HepG2 (cell line): ENCODE data around the gene TIFAB. TPM values are rescaled to one million over a fixed set of nuclear protein-coding genes. Genes with fewer than 3 reads are reported as not detected.

Experiments
- ARID4A ChIP-seq: sonication (generic); formaldehyde crosslinking; IDR thresholded peaks from 2 replicates; pipeline ENCODE4 v1.5.0; 2020; ENCODE audit warnings: mild to moderate bottlenecking, missing genetic modification reagents, borderline replicate concordance
- BRF2 ChIP-seq: sonication (generic); formaldehyde crosslinking; IDR thresholded peaks from 2 replicates; pipeline ENCODE4 v1.8.1; 2022; ENCODE audit warnings: mild to moderate bottlenecking, missing genetic modification reagents
- CBX5 ChIP-seq: sonication (generic); formaldehyde crosslinking; IDR thresholded peaks from 2 replicates; pipeline ENCODE4 v1.4.0; 2020; ENCODE audit warnings: missing genetic modification reagents, borderline replicate concordance
- FOXA1 ChIP-seq, 2 experiments: fragments of 450-650 bp in 1 of 2; sonication (generic) in 1 of 2; formaldehyde crosslinking in 1 of 2; IDR thresholded peaks; 2 replicates each; pipeline versions ENCODE4 v1.4.0 to v1.6.1; 2016 to 2020; ENCODE audit warnings: missing genetic modification reagents in 1 of 2
- FOXK1 ChIP-seq: sonication (generic); formaldehyde crosslinking; IDR thresholded peaks from 2 replicates; pipeline ENCODE4 v1.4.0; 2020; ENCODE audit warnings: low read depth, missing genetic modification reagents, borderline replicate concordance
- FOXO4 ChIP-seq: sonication (generic); formaldehyde crosslinking; conservative IDR thresholded peaks from 2 replicates; pipeline ENCODE4 v1.8.1; 2023; ENCODE audit warnings: missing genetic modification reagents
- HIVEP1 ChIP-seq: sonication (generic); formaldehyde crosslinking; IDR thresholded peaks from 2 replicates; pipeline ENCODE4 v1.4.0; 2020; ENCODE audit warnings: mild to moderate bottlenecking, missing genetic modification reagents
- MIER3 ChIP-seq: IDR thresholded peaks from 2 replicates; pipeline ENCODE4 v1.6.1; 2016; ENCODE audit warnings: missing compliant biosample characterization, borderline replicate concordance
- NCOA2 ChIP-seq: sonication (generic); formaldehyde crosslinking; IDR thresholded peaks from 2 replicates; pipeline ENCODE4 v1.8.0; 2022; ENCODE audit warnings: inconsistent platforms
- NCOA5 ChIP-seq: sonication (generic); formaldehyde crosslinking; IDR thresholded peaks from 2 replicates; pipeline ENCODE4 v1.4.0; 2020; ENCODE audit warnings: missing genetic modification reagents
- NONO ChIP-seq, 2 experiments: fragments of 450-650 bp in 1 of 2; sonication (generic) in 1 of 2; formaldehyde crosslinking in 1 of 2; IDR thresholded peaks in 1 of 2; conservative IDR thresholded peaks in 1 of 2; 2 replicates each; pipeline versions ENCODE4 v1.6.1 to v1.8.0; 2017 to 2022; ENCODE audit warnings: mild to moderate bottlenecking in 1 of 2, missing genetic modification reagents in 1 of 2, moderate library complexity in 1 of 2
- POGZ ChIP-seq: sonication (generic); formaldehyde crosslinking; IDR thresholded peaks from 2 replicates; pipeline ENCODE4 v1.4.0; 2020; ENCODE audit warnings: mild to moderate bottlenecking, missing genetic modification reagents
- RAD21 ChIP-seq: fragments of 450-650 bp; formaldehyde crosslinking; IDR thresholded peaks from 2 replicates; pipeline ENCODE4 v1.5.0; 2020; ENCODE audit warnings: mild to moderate bottlenecking
- RNF2 ChIP-seq: fragments of 450-650 bp; conservative IDR thresholded peaks from 2 replicates; pipeline ENCODE4 v1.6.1; 2016; ENCODE audit warnings: low read depth
- STAG1 ChIP-seq: sonication (generic); formaldehyde crosslinking; IDR thresholded peaks from 2 replicates; pipeline ENCODE4 v1.4.0; 2020; ENCODE audit warnings: missing genetic modification reagents
- TAF1 ChIP-seq: sonication (generic); formaldehyde crosslinking; IDR thresholded peaks from 2 replicates; pipeline ENCODE4 v1.4.0; 2020; ENCODE audit warnings: missing genetic modification reagents
- ZFP62 ChIP-seq: sonication (generic); formaldehyde crosslinking; IDR thresholded peaks from 2 replicates; pipeline ENCODE4 v1.4.0; 2020; ENCODE audit warnings: missing genetic modification reagents
- ZNF160 ChIP-seq: sonication (generic); formaldehyde crosslinking; IDR thresholded peaks from 2 replicates; pipeline ENCODE4 v1.8.0; 2022; ENCODE audit warnings: mild to moderate bottlenecking, inconsistent platforms, missing genetic modification reagents
- ZNF557 ChIP-seq: sonication (generic); formaldehyde crosslinking; IDR thresholded peaks from 2 replicates; pipeline ENCODE4 v1.4.0; 2020; ENCODE audit warnings: missing genetic modification reagents
- ZNF777 ChIP-seq: sonication (generic); formaldehyde crosslinking; IDR thresholded peaks from 2 replicates; pipeline ENCODE4 v1.4.0; 2020; ENCODE audit warnings: missing genetic modification reagents
- ZSCAN30 ChIP-seq: sonication (generic); formaldehyde crosslinking; IDR thresholded peaks from 2 replicates; pipeline ENCODE4 v1.5.0; 2020; ENCODE audit warnings: mild to moderate bottlenecking, missing genetic modification reagents
- polyA plus RNA-seq, 8 experiments: library from polyadenylated mRNA; depleted of rRNA in 3 of 8; stranded (reverse) in 7 of 8; unstranded in 1 of 8; fragments of >200 nt; fragmentation: Illumina TruSeq in 4 of 8; extraction: Trizol in 4 of 8; gene quantifications; 2 replicates each; pipeline versions ENCODE4 v1.2.1 to v1.2.3, GENCODE V29; 2011 to 2016; ENCODE audit warnings: low read depth in 4 of 8, missing spikeins in 1 of 8, mixed read lengths in 1 of 8; ENCODE audit not compliant: insufficient read depth in 1 of 8
- total RNA-seq, 5 experiments: library from RNA; depleted of rRNA; stranded (reverse); fragments of >200 nt; fragmentation: Illumina TruSeq; extraction: Trizol; gene quantifications; 2 replicates each; pipeline ENCODE4 v1.2.3, GENCODE V29; 2016; ENCODE audit warnings: low read depth in 1 of 5

TIFAB gene
- total and polyA plus RNA-seq, 2 of the 13 experiments (the other 11 are each of a cell fraction or from before 2014, with no cell fraction given): not detected

- TF ChIP-seq ZNF777: no peak; the same call in 1 of the 2 replicates
- TF ChIP-seq ARID4A: peak; percentile 83; the same call in 1 of the 2 replicates
- no peak for TF ChIP-seq MIER3 (CRISPR knock-in tag)
- peak; percentile 15; the same call in 1 of the 2 replicates for TF ChIP-seq FOXK1 (CRISPR knock-in tag)
- TF ChIP-seq ZFP62 (CRISPR knock-in tag): 0 out of 2 replicates have a peak, but pooled peaks have one; percentile 10
- no peak for TF ChIP-seq NCOA5 (CRISPR knock-in tag)
- no peak for TF ChIP-seq FOXA1 (IDR thresholded peaks at IDR 0.05)
- TF ChIP-seq FOXA1 (CRISPR knock-in tag; IDR thresholded peaks at IDR 0.05): 0 out of 2 replicates have a peak, but pooled peaks have one; percentile 6
- peak; percentile 44; the same call in 1 of the 2 replicates for TF ChIP-seq NCOA2 (CRISPR knock-in tag)
- TF ChIP-seq RNF2: 0 out of 2 replicates have a peak, but pooled peaks have one; percentile 72
- no peak for TF ChIP-seq HIVEP1 (CRISPR knock-in tag)
- no peak for TF ChIP-seq ZNF557 (CRISPR knock-in tag)
- no peak for TF ChIP-seq STAG1
- peak; percentile 47; the same call in 1 of the 2 replicates for TF ChIP-seq CBX5 (CRISPR knock-in tag)
- no peak for TF ChIP-seq ZSCAN30 (CRISPR knock-in tag)
- TF ChIP-seq POGZ: 0 out of 2 replicates have a peak, but pooled peaks have one; percentile 19
- peak; percentile 55 for TF ChIP-seq RAD21
- TF ChIP-seq NONO (IDR thresholded peaks at IDR 0.05): no peak
- TF ChIP-seq NONO (CRISPR knock-in tag; conservative IDR thresholded peaks at IDR 0.05): 0 out of 2 replicates have a peak, but pooled peaks have one; percentile 31
- TF ChIP-seq ZNF160 (CRISPR knock-in tag): no peak; the same call in 1 of the 2 replicates
- TF ChIP-seq BRF2 (CRISPR knock-in tag): 0 out of 2 replicates have a peak, but pooled peaks have one; percentile 1
- TF ChIP-seq FOXO4 (CRISPR knock-in tag): no peak
- TF ChIP-seq TAF1 (CRISPR knock-in tag): peak; percentile 76
Measured at GRCh38 chr5:135398855-135399793, 53.0 kb downstream of the TIFAB start, which contains the start of gene MACROH2A1 (continued).
